NCI-H345 treated with DMSO at 0.1 percent for 48 hours (cell line): Measurements from ENCODE around the gene PCDHGA6.
"Not testable (repeated sequence)": the region's sequence is repeated elsewhere in the genome, so short reads cannot be mapped to it uniquely, and the experiment has no call there.

Source experiments
- DNase-seq: peaks from one replicate; lab custom pipeline; 2025; ENCODE audit not compliant: unreplicated experiment; lab: John Stamatoyannopoulos, UW

Gene PCDHGA6

DNA sequence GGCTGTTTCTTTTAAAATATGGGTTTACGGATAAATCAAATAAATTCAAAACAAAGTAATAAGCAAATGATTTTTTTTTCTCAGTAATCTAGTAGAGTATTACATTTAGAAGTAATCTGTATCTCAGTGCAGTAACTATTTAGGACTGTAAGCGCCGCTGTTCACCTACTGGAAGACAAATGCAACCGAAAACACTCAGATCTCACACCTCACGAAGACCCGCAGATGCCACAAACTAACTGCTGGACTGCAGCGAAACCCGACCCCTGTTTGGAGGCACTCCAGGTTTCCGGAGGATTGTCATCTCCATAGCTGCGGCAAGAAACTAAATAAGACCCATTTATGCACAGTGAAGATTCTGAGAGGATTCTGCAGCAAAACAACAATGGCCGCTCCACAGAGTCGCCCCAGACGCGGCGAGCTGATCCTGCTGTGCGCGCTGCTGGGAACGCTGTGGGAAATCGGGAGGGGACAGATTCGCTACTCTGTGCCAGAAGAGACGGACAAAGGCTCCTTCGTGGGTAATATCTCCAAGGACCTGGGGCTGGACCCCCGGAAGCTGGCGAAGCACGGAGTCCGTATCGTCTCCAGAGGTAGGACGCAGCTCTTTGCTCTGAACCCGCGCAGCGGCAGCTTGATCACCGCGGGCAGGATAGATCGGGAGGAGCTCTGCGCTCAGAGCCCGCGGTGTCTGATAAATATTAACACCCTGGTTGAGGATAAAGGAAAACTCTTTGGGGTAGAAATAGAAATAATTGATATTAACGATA lies 18.9 kb downstream of the PCDHGA6 start, which contains the start of gene PCDHGA8:
Gene PCDHGA8, plus strand, starts transcription at position 205 of the 770 bp plus-strand sequence. Its CDS starts 181 bp downstream, at position 386.
- DNase-seq, result no peak

DNA sequence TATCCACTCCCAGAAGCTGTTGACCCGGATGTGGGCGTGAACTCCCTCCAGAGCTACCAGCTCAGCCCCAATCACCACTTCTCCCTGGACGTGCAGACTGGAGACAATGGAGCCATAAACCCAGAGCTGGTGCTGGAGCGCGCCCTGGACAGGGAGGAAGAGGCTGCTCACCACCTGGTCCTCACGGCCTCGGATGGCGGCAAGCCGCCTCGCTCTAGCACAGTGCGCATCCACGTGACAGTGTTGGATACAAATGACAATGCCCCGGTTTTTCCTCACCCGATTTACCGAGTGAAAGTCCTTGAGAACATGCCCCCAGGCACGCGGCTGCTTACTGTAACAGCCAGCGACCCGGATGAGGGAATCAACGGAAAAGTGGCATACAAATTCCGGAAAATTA lies 19.6 kb downstream of the PCDHGA6 start:
- DNase-seq, result no peak

DNA sequence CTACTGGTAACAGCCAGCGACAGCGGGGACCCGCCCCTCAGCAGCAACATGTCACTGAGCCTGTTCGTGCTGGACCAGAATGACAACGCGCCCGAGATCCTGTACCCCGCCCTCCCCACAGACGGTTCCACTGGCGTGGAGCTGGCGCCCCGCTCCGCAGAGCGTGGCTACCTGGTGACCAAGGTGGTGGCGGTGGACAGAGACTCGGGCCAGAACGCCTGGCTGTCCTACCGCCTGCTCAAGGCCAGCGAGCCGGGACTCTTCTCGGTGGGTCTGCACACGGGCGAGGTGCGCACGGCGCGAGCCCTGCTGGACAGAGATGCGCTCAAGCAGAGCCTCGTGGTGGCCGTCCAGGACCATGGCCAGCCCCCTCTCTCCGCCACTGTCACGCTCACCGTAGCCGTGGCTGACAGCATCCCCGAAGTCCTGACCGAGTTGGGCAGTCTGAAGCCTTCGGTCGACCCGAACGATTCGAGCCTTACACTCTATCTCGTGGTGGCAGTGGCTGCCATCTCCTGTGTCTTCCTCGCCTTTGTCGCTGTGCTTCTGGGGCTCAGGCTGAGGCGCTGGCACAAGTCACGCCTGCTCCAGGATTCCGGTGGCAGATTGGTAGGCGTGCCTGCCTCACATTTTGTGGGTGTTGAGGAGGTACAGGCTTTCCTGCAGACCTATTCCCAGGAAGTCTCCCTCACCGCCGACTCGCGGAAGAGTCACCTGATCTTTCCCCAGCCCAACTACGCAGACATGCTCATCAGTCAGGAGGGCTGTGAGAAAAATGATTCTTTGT lies 20.9 kb downstream of the PCDHGA6 start:
- not testable (repeated sequence) for DNase-seq

DNA sequence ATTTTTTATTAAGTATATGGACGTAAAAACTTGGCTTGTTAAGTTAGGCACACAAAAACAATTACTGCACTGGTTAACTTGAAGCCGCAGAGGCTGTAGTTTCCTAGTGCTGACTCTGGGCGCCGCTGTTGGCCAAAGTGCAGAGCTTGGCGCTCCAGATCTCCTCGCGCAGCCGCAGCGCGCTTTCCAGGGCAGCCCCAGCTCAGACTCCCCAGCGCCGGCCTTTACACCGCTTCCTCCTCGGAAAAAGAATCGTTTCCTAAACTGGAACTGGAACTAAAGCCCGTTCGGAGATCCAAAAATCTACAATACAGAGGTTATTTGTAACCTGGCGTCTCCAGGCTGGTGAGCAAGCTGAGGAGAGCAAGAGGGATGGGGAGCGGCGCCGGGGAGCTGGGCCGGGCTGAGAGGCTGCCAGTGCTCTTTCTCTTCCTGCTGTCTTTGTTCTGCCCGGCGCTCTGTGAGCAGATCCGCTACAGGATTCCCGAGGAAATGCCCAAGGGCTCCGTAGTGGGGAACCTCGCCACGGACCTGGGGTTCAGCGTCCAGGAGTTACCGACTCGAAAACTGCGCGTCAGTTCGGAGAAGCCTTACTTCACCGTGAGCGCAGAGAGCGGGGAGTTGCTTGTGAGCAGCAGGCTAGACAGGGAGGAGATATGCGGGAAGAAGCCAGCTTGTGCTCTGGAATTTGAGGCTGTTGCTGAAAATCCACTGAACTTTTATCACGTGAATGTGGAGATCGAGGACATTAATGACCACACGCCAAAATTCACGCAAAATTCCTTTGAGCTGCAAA lies 24.3 kb downstream of the PCDHGA6 start, which contains the start of gene PCDHGB5:
Gene PCDHGB5, plus strand, starts transcription at position 192 of the 796 bp plus-strand sequence. Its CDS starts 181 bp downstream, at position 373.
- not testable (repeated sequence) for DNase-seq

DNA sequence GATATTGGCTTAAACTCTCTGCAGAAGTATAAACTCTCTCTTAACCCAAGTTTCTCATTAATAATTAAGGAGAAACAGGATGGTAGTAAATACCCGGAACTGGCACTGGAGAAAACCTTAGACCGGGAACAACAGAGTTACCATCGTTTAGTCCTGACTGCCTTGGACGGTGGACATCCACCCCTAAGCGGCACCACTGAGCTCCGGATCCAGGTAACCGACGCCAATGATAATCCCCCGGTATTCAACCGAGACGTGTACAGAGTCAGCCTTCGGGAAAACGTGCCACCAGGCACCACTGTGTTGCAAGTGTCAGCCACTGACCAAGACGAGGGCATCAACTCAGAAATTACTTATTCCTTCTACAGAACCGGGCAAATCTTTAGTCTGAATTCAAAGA lies 24.9 kb downstream of the PCDHGA6 start:
- no peak for DNase-seq

DNA sequence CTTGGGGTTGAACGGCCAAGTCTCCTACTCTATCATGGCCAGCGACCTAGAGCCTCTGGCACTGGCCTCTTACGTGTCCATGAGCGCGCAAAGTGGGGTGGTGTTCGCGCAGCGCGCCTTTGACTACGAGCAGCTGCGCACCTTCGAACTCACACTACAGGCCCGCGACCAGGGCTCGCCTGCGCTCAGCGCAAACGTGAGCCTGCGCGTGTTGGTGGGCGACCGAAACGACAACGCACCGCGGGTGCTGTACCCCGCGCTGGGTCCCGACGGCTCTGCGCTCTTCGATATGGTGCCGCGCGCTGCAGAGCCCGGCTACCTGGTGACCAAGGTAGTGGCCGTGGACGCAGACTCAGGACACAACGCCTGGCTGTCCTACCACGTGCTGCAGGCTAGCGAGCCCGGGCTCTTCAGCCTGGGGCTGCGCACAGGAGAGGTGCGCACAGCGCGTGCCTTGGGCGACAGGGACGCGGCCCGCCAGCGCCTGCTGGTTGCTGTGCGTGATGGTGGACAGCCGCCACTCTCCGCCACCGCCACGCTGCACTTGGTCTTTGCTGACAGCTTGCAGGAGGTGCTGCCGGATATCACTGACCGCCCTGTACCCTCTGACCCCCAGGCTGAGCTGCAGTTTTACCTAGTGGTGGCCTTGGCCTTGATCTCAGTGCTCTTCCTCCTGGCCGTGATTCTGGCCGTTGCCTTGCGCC lies 26.0 kb downstream of the PCDHGA6 start:
- no peak for DNase-seq

DNA sequence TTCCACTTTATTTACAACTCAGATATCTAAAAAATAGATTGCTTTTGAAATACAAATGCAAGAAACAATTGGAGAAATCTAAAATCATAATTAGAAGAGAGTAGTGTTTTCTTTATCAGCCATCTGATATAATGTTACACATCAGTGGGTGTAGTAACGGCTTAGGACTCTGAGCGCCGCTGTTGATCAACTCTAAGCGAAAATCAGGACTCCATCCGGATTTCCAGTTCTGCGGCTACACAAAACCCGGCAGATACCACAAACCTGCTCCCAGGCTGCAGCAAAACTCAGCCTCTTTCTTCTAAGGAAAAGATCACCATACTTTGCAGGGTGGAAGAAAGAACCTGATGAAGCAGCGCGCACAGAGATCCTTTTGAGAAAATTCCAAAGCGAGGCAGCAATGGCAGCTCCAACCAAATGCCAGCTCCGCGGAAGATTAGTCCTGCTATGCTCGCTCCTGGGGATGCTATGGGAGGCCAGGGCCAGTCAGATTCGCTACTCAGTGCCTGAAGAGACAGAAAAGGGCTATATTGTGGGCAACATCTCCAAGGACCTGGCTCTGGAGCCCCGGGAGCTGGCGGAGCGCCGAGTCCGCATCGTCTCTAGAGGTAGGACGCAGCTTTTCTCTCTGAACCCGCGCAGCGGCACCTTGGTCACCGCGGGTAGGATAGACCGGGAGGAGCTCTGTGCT lies 29.0 kb downstream of the PCDHGA6 start, which contains the start of gene PCDHGA9:
Gene PCDHGA9, plus strand, starts transcription at position 226 of the 691 bp plus-strand sequence. Its CDS starts 175 bp downstream, at position 401.
- no peak for DNase-seq

DNA sequence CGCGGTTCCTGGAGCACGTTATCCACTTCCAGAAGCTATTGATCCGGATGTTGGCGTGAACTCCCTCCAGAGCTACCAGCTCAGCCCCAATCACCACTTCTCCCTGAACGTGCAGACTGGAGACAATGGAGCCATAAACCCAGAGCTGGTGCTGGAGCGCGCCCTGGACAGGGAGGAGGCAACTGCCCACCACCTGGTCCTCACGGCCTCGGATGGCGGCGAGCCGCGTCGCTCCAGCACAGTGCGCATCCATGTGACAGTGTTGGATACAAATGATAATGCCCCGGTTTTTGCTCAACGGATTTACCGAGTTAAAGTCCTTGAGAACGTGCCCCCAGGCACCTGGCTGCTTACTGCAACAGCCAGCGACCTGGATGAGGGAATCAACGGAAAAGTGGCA lies 29.7 kb downstream of the PCDHGA6 start:
- DNase-seq, result no peak

DNA sequence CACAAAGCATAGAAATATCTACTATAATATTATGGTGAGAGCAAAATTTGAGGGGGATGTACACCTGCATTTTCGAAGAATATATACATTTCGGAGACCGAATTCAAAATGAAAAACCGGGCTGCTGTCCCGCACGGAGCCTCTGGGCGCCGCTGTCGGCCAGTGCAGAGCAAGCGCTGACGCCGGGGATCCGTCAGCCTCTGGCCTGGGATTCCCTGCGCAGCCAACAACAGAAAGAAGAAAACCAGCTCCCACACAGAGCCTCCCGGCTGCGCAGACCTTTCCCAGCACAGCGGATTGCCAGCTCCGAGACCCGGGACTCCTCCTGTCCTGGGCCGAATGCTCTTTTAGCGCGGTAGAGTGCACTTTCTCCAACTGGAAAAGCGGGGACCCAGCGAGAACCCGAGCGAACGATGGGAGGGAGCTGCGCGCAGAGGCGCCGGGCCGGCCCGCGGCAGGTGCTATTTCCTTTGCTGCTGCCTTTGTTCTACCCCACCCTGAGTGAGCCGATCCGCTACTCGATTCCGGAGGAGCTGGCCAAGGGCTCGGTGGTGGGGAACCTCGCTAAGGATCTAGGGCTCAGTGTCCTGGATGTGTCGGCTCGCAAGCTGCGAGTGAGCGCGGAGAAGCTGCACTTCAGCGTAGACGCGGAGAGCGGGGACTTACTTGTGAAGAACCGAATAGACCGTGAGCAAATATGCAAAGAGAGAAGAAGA lies 34.3 kb downstream of the PCDHGA6 start, which contains the start of gene PCDHGB6:
Gene PCDHGB6, plus strand, starts transcription at position 232 of the 716 bp plus-strand sequence. Its CDS starts 182 bp downstream, at position 414.
- DNase-seq, result not testable (repeated sequence)

DNA sequence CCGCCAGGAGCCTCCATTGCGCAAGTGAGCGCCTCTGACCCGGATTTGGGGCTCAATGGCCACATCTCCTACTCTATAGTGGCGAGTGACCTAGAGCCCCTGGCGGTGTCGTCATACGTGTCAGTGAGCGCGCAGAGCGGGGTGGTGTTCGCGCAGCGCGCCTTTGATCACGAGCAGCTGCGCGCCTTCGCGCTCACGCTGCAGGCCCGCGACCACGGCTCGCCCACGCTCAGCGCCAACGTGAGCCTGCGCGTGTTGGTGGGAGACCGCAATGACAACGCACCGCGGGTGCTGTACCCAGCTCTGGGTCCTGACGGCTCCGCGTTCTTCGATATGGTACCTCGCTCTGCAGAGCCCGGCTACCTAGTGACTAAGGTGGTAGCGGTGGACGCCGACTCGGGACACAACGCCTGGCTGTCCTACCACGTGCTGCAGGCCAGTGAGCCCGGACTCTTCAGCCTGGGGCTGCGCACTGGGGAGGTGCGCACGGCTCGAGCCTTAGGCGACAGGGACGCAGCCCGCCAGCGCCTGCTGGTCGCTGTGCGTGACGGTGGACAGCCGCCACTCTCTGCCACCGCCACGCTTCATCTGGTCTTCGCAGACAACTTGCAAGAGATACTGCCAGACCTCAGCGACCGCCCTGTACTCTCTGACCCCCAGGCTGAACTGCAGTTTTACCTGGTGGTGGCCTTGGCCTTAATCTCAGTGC lies 36.1 kb downstream of the PCDHGA6 start:
- DNase-seq, result no peak

DNA sequence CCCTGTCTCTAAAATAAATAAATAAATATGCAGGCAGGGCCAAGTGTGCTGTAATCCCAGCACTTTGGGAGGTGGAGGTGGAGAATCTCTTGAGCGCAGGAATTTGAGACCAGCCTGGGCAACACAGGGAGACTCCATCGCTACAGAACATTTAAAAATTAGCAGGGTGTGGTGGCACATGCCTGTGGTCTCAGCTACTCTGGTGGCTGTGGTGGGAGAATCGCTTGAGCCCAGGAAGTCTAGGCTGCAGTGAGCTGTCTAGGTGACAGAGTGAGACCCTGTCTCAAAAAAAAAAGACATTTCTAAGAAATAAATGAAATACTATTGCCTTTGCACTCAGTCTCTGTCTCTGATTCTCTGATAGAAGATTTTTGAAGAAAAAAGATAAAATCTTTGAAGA lies 37.9 kb downstream of the PCDHGA6 start:
- no peak for DNase-seq

DNA sequence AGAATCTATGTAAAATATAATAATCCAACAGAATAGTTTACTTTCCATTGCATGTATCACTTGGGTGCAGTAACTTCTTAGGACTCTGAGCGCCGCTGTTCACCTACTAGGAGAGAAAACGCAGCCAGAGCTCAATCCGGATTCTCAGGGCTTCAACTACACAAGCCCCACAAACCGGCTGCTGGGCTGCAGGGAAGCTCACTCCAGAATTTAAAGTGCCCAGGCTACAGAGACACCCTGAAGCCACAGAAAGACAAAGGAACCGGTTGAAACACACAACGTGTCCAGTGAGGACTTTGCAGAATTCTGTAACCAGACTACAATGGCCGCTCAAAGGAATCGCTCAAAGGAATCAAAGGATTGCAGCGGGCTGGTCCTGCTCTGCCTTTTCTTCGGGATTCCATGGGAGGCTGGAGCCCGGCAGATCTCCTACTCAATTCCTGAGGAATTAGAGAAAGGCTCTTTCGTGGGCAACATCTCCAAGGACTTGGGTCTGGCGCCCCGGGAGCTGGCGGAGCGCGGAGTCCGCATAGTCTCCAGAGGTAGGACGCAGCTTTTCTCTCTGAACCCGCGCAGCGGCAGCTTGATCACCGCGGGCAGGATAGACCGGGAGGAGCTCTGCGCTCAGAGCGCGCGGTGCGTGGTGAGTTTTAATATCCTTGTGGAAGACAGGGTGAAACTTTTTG lies 39.3 kb downstream of the PCDHGA6 start, which contains the start of gene PCDHGA10:
Gene PCDHGA10, plus strand, starts transcription at position 134 of the 686 bp plus-strand sequence. Its CDS starts 189 bp downstream, at position 323.
- DNase-seq, result no peak

DNA sequence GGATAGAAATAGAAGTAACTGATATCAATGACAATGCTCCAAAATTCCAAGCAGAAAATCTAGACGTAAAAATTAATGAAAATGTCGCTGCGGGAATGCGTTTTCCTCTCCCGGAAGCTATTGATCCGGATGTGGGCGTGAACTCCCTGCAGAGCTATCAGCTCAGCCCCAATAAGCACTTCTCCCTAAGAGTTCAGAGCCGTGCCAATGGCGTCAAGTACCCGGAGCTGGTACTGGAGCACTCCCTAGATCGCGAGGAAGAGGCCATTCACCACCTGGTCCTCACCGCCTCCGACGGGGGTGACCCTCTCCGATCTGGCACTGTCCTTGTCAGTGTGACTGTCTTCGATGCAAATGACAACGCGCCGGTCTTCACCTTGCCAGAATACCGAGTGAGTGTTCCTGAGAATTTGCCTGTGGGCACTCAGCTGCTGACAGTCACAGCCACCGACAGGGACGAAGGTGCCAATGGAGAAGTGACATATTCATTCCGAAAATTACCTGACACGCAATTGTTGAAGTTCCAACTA lies 39.9 kb downstream of the PCDHGA6 start:
- DNase-seq, result no peak

DNA sequence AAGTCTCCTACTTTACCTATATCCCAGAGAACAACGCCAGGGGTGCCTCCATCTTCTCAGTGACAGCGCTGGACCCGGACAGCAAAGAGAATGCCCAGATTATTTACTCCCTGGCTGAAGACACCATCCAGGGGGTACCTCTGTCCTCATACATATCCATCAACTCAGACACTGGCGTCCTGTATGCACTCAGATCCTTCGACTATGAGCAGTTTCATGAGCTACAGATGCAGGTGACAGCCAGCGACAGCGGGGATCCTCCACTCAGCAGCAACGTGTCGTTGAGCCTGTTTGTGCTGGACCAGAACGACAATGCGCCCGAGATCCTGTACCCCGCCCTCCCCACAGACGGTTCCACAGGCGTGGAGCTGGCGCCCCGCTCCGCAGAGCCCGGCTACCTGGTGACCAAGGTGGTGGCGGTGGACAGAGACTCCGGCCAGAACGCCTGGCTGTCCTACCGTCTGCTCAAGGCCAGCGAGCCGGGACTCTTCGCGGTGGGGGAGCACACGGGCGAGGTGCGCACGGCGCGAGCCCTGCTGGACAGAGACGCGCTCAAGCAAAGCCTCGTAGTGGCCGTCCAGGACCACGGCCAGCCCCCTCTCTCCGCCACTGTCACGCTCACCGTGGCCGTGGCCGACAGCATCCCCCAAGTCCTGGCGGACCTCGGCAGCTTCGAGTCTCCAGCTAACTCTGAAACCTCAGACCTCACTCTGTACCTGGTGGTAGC lies 41.0 kb downstream of the PCDHGA6 start:
- DNase-seq, result not testable (repeated sequence)

DNA sequence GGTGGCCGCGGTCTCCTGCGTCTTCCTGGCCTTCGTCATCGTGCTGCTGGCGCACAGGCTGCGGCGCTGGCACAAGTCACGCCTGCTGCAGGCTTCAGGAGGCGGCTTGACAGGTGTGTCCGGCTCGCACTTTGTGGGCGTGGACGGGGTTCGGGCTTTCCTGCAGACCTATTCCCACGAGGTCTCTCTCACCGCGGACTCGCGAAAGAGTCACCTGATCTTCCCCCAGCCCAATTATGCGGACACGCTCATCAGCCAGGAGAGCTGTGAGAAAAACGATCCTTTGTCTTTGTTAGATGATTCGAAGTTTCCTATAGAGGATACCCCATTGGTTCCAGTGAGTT lies 41.6 kb downstream of the PCDHGA6 start:
- DNase-seq, result not testable (repeated sequence)

DNA sequence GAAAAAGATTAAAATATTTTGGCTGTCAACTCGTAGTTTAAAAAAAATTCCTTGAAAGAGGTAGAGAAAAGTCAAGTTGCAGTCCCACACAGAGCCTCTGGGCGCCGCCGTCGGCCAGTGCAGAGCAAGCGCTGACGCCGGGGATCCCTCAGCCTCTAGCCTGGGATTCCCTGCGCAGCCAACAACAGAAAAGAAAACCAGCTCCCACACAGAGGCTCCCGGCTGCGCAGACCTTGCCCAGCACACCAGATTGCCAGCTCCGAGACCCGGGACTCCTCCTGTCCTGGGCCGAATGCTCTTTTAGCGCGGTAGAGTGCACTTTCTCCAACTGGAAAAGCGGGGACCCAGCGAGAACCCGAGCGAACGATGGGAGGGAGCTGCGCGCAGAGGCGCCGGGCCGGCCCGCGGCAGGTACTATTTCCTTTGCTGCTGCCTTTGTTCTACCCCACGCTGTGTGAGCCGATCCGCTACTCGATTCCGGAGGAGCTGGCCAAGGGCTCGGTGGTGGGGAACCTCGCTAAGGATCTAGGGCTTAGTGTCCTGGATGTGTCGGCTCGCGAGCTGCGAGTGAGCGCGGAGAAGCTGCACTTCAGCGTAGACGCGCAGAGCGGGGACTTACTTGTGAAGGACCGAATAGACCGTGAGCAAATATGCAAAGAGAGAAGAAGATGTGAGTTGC lies 43.9 kb downstream of the PCDHGA6 start, which contains the start of gene PCDHGB7:
Gene PCDHGB7, plus strand, starts transcription at position 184 of the 679 bp plus-strand sequence. Its CDS starts 183 bp downstream, at position 367.
- DNase-seq, result not testable (repeated sequence)
